Breast epithelium (tissue), 4 donors: ENCODE results near the gene NACC2. TPM values are rescaled to one million over a fixed set of nuclear protein-coding genes. Genes with fewer than 3 reads are reported as not detected.

Experiments used
- DNase-seq, 2 donors: peaks; one replicate each; pipeline ENCODE4 v3.0.0-alpha.2; 2019; ENCODE audit warnings: low spot score in 2 of 2
- H3K27ac ChIP-seq, 2 donors: fragments of 200-600 bp; sonication (generic) in 1 of 2; one replicate each; pipeline ENCODE4 v1.5.1; 2016 to 2019; ENCODE audit warnings: mild to moderate bottlenecking in 1 of 2
- H3K27me3 ChIP-seq, 2 donors: fragments of 200-600 bp; sonication (generic) in 1 of 2; one replicate each; pipeline versions ENCODE4 v1.5.1 to v1.6.0; 2017 to 2019; ENCODE audit warnings: control low read depth in 1 of 2, mild to moderate bottlenecking in 1 of 2
- H3K36me3 ChIP-seq: fragments of 200-600 bp; one replicate; pipeline ENCODE4 v1.5.1; 2019
- H3K4me1 ChIP-seq, 2 donors: fragments of 200-600 bp; sonication (generic); one replicate each; pipeline ENCODE4 v1.5.1; 2016 to 2019; ENCODE audit warnings: control low read depth in 1 of 2
- H3K4me3 ChIP-seq, 3 donors: fragments of 200-600 bp; sonication (generic); 1 replicate in 2 of 3; 2 replicates in 1 of 3; pipeline ENCODE4 v1.5.1; 2016 to 2019; ENCODE audit warnings: mild to moderate bottlenecking in 3 of 3, moderate library complexity in 2 of 3
- H3K9me3 ChIP-seq, 2 donors: fragments of 200-600 bp; sonication (generic) in 1 of 2; one replicate each; pipeline ENCODE4 v1.5.1; 2016 to 2019; ENCODE audit warnings: control low read depth in 1 of 2
- CTCF ChIP-seq, 3 donors: fragments of 450-650 bp; IDR thresholded peaks; one replicate each; pipeline ENCODE4 v1.5.1; 2016 to 2017; ENCODE audit warnings: antibody characterized with exemption in 3 of 3, mild to moderate bottlenecking in 3 of 3, moderate library complexity in 3 of 3
- POLR2A ChIP-seq: fragments of 450-650 bp; IDR thresholded peaks from one replicate; pipeline ENCODE4 v1.6.1; 2016; ENCODE audit warnings: antibody characterized with exemption, mild to moderate bottlenecking, moderate library complexity
- POLR2AphosphoS5 ChIP-seq, 3 donors: sonication (generic); formaldehyde crosslinking; IDR thresholded peaks; one replicate each; pipeline ENCODE4 v1.6.1; 2017; ENCODE audit warnings: antibody characterized with exemption in 3 of 3
- intact Hi-C: fragments of 100-400 bp; cut with DNase I; formaldehyde crosslinking; loops from one replicate; pipeline ENCODE4 v1.15.1; 2023; ENCODE audit warnings: low total_unique reads
- total RNA-seq, 3 donors: library from RNA; depleted of rRNA; stranded (reverse); fragments of >200 nt; gene quantifications; one replicate each; pipeline ENCODE4 v1.1.0, GENCODE V29; 2016

NACC2 gene
- total RNA-seq, 3 donors from 2014 or later: 14.0 to 24.2 (median 19.3) TPM

GRCh38 chr9:136026266-136026942 is 68.7 kb downstream of the NACC2 start:
- no peak for TF ChIP-seq CTCF (IDR thresholded peaks at IDR 0.05)
- Histone ChIP-seq H3K36me3 (no peaks in the 10 kb centered on the region), H3K9me3 (no peaks in the 10 kb centered on the region), H3K27me3 (no peaks in the 10 kb centered on the region), H3K4me3 (no peak overlapping the region), H3K27ac (no peak overlapping the region), H3K4me1 (no peaks in the 10 kb centered on the region)
- DNase-seq: no peak
- intact Hi-C loops: loop anchor here (1.0 kb wide), 1 partner anchor 21 kb away; no protein-coding TSS in a partner anchor

GRCh38 chr9:136025481-136025880 is 69.6 kb downstream of the NACC2 start:
- H3K36me3 ChIP-seq: no peaks in the 10 kb centered on the region
- no peak overlapping the region for H3K27ac ChIP-seq
- intact Hi-C loops: no loop called here
- H3K4me3 ChIP-seq: no peak overlapping the region
- H3K9me3 ChIP-seq: no peaks in the 10 kb centered on the region
- peak in 1 of 2 donors; percentile 6 for DNase-seq
- no peaks in the 10 kb centered on the region for H3K4me1 ChIP-seq
- TF ChIP-seq POLR2A: no peak
- no peak for TF ChIP-seq POLR2AphosphoS5 (IDR thresholded peaks at IDR 0.05)
- TF ChIP-seq CTCF (IDR thresholded peaks at IDR 0.05): no peak
- no peaks in the 10 kb centered on the region for H3K27me3 ChIP-seq

- no peak for TF ChIP-seq CTCF (IDR thresholded peaks at IDR 0.05)
- TF ChIP-seq POLR2A: no peak
- no peaks in the 10 kb centered on the region for H3K36me3 ChIP-seq
- H3K27me3 ChIP-seq: no peaks in the 10 kb centered on the region
- peak in 1 of 2 donors; percentile 34 for DNase-seq
- H3K4me3 ChIP-seq: no peak overlapping the region
- H3K9me3 ChIP-seq: no peaks in the 10 kb centered on the region
- intact Hi-C loops: no loop called here
- H3K4me1 ChIP-seq: no peaks in the 10 kb centered on the region
- no peak overlapping the region for H3K27ac ChIP-seq
Observed at GRCh38 chr9:136024696-136025316, 70.3 kb downstream of the NACC2 start.

- peak in 1 of 2 donors; percentile 10 for DNase-seq
- no peaks in the 10 kb centered on the region for H3K4me1 ChIP-seq
- H3K9me3 ChIP-seq: no peaks in the 10 kb centered on the region
- H3K27me3 ChIP-seq: no peaks in the 10 kb centered on the region
- no peaks in the 10 kb centered on the region for H3K36me3 ChIP-seq
- H3K27ac ChIP-seq: peak overlapping the region in 1 of 2 donors; percentile 61
- no peak overlapping the region for H3K4me3 ChIP-seq
- TF ChIP-seq CTCF (IDR thresholded peaks at IDR 0.05) (no peak), POLR2AphosphoS5 (IDR thresholded peaks at IDR 0.05) (no peak), POLR2A (no peak)
- intact Hi-C loops: no loop called here
Observed at GRCh38 chr9:136024286-136024685, 70.8 kb downstream of the NACC2 start.

- no peak for TF ChIP-seq CTCF (IDR thresholded peaks at IDR 0.05)
- no peak for TF ChIP-seq POLR2AphosphoS5 (IDR thresholded peaks at IDR 0.05)
- no peak for TF ChIP-seq POLR2A
- no peaks in the 10 kb centered on the region for H3K4me1 ChIP-seq
- H3K36me3 ChIP-seq: no peaks in the 10 kb centered on the region
- intact Hi-C loops: no loop called here
- peak in 1 of 2 donors; percentile 50 for DNase-seq
- H3K9me3 ChIP-seq: no peaks in the 10 kb centered on the region
- no peak overlapping the region for H3K4me3 ChIP-seq
- H3K27me3 ChIP-seq: no peaks in the 10 kb centered on the region
- H3K27ac ChIP-seq: peak overlapping the region in 1 of 2 donors; percentile 61
Observed at GRCh38 chr9:136023410-136024225, 71.5 kb downstream of the NACC2 start.
